GM19351 (cell line): ENCODE data around the gene MOCS3.

Source experiments
- ATAC-seq: cut with Tn5 transposase; IDR thresholded peaks from one replicate; pipeline ENCODE4 v1.9.1; 2021; ENCODE audit warnings: mild to moderate bottlenecking, moderate library complexity; ENCODE audit not compliant: unreplicated experiment

MOCS3 gene

GRCh38 chr20:50980851-50981713 lies 22.5 kb downstream of the MOCS3 start:
- ATAC-seq, result no peak

GRCh38 chr20:50981714-50982048 lies 23.1 kb downstream of the MOCS3 start:
- no peak for ATAC-seq

DNA sequence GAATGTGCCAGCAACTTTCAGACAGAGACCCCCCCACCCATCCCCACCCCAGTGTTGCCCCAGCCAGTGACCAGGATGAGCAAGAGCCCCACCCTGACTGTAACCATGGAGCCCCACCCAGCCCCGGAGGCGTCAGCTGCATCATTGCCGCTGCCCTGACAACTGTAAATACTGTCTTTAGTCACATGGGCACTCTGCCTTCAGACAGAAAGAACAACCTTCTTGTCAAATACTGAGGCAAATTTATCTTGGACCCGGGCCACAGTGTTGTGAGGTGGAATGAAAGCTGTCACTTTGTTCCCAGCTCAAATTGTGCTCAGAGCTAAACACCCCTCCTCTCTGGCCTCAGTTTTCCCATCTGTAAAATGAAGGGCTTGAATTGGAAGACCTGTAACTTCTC lies 23.7 kb downstream of the MOCS3 start:
- no peak for ATAC-seq

DNA sequence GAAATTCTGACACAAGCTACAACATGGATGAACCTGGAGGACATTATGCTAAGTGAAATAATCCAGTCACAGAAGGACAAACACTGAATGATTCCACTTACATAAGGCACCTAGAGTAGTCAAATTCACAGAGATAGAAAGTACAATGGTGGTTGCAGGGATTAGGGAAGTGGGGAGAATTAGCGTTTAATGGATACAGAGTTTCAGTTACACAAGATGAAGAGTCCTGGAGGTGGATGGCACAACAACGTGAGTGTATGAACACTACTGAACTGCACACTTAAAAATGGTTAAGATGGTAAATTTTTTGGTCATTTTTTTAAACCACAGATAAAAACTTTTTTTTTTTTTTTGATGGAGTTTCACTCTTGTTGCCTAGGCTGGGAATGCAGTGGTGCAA lies 24.7 kb downstream of the MOCS3 start:
- no peak for ATAC-seq

- no peak for ATAC-seq
These were observed 29.0 kb downstream of the MOCS3 start for GRCh38 chr20:50987493-50988210.

DNA sequence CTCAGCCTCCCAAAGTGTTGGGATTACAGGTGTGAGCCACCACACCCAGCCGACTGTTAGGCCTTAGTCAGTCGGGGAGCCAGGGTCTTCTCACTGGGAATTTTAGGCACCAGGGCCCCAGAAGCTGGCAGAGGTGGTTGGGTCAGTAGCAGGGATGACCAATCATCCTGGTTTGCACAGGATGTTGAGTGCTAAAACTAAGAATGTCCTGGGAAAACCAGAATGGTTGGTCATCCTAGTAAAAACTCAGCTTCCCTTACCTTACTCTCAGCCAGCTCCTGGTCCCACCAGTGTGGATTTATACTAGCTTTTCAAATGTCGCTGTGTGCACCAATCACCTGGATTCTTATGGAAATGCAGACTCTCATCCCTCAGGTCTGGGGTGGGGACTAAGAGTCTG lies 32.5 kb downstream of the MOCS3 start:
- no peak for ATAC-seq

- no peak for ATAC-seq
These were observed 33.7 kb downstream of the MOCS3 start for GRCh38 chr20:50992336-50992732.

DNA sequence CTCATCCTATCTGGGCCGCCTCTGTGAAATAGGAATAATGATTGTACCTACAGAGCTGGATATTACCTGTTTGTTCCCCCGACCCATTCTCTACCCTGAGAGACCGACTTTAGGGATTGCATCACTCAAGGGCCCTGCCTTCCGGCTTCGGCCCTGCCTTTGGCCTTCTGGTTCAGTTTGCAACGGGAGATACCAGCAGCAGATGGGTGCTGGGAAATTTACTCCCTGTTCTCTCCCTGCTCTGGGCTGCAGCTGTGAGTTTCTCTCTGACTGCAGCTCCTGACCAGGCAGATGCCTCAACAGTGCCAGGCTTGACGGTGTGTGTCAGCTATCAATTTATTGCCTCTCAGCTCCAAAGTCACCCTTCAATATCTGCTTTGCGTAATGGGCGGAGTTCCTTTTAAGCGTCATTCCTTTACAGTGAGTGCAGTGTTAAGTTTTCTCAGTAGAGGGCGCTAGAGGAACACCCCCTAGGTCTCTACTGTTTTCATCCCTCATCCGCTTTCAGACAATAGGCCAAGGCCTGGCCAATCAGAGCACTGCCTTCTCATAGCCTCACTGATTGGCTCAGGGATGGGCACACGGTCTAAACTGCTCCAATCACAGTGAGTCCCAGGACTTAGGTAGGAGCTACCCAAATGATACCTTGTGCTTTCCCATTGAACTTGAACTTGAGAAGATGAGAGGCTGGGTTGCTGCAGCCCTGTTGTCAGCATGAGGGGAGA lies 34.3 kb downstream of the MOCS3 start:
- ATAC-seq, result peak; percentile 94

DNA sequence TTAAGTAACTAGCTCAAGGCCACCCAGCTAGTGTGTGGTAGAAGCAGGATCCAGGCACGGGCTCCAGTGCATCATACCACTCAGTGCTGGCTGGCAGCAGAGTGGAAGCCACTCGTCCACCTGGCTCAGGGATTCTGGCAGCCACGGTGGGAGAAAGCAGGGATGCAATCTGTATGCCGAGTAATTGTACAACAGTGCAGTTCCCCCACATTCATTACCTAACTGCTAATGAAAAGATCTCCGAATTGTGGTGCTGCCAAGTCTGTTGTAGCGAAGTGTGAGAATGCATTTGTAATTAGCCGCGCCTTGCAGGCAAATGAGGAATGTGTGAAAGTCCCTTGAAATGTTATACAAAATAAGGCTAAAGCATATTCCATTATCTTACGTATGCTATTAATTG lies 35.3 kb downstream of the MOCS3 start:
- ATAC-seq, result no peak

GRCh38 chr20:50995506-50995905 lies 36.9 kb downstream of the MOCS3 start:
- ATAC-seq, result no peak

GRCh38 chr20:50996901-50997865 lies 38.6 kb downstream of the MOCS3 start:
- ATAC-seq, result no peak

- no peak for ATAC-seq
These were observed 40.7 kb downstream of the MOCS3 start for GRCh38 chr20:50999355-50999754.

DNA sequence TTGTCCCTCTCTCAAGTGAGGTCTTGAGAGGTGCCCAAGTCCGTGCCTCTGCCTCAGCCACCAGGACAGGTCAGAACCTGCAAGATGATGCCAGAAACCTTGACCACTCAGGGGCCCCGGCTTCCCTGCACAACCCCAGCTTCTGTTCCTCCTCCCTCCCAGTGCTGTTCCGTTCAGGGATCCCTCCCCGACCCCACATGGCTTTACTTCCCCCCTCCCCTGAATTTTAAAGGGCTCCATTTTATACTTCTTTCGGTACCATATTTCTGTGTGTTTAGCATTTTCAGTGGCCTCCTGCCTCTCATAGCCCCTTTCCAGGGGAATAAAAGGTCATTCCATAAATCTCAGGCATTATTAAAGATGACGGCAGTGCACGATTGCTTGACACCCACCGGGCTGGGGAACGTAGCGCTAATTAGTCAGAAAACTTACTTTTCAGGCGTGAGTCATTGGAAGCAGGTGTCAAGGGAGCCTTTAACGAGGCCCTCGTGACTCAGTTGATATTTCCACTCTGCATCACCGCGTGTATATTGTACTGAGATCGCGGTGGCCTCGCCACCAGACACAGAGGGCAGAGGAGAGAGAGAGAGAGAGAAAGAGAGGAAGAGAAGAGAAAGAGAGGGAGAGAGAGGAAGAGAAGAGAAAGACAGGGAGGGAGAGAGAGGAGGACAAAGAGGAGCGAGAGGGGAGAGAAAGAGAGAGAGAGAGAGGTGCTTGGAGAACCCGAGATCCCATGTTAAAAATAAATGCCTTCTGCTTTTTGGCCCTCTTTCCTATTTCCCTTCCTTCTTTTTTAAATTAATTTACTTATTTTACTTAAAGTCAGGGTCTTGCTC lies 43.0 kb downstream of the MOCS3 start:
- no peak for ATAC-seq

GRCh38 chr20:51002633-51003032 lies 44.0 kb downstream of the MOCS3 start:
- ATAC-seq, result no peak

DNA sequence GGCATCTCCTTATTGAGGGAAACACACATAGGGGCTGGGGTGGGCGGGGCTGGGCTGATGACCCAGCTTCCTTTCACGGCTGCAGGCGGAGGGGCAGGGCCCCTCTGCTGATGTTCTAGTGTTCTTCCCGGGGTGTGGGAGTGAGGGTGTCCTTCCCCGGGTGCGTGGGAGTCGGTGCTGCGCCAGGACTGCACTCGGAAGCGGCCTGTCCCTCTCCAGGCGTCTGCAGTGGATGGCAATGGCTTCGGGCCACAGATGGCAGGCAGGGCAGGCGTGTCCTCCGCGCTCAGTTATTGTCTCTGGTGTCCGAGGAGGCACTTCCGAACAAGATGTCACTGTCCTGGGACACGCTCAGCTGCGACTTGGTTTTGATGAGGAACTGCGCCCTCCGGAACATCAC lies 45.1 kb downstream of the MOCS3 start:
- no peak for ATAC-seq

DNA sequence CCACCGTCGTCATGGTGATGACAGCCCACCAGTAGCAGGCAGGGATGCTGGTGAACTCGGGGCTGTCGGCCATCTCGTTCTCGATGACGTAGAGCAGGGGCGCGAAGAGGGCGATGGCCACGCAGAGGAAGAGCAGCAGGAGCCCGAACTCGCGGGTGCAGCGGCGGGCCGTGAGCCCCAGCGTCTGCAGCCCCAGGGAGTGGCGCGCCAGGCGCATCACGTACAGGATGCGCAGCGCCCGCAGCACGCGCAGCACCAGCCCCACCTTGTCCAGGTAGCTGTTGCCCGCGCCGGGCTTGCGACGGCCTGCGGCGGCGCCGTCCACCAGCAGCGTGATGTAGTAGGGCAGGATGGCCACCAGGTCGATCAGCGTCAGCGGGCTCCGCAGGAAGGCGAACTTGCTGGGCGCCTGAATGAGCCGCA lies 45.7 kb downstream of the MOCS3 start:
- ATAC-seq, result no peak

DNA sequence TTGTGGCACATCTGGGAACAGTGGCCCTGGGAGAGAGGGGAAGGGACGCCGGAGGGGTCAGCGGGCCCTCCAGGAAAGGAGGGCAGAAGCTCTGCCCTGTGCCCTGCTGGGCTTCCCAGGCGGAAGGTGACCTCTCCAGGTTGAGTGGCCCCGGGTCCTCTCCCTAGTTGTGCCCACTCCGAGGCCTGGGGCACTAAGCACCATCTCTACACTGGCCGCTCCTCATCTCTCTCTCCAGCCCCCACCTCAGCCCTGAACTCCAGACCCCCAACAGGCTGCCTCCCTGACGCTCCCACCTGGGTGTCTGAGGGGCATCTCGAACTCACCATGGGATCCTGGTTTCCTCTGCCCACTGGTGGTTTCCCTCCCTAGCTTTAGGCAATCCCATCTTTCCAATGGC lies 46.2 kb downstream of the MOCS3 start:
- no peak for ATAC-seq

DNA sequence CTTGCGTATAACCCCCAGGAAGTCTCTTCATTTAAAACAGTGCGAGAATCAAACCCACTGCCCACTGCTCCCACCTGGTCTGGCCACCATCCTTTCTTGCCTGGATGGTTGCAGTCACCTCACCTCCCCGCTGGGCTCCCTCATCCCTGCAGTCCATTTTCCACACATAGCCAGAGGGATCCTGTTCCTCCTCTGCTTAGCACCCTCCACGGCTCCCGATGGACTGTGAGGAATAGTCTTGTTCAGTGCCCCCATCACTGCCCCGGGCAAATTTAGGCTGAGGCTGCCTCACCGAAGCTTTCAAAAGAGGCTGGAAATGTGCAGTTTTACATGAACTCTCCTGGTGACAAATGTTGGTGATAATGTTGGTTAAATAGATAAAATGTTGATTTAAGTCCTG lies 46.6 kb downstream of the MOCS3 start:
- ATAC-seq, result no peak

GRCh38 chr20:51008718-51009117 lies 50.1 kb downstream of the MOCS3 start:
- no peak for ATAC-seq
